Stimulated activated effector memory CD8-positive, alpha-beta T cell treated with anti-CD3 and anti-CD28 coated beads, Interleukin-12 subunit alpha, Interleukin-12 subunit beta, amount 100 ng/mL, for 72 hours (primary cell): ENCODE results near the gene UBAC2.

Experiments
- ATAC-seq: fragments of 150-1000 bp; cut with Tn5 transposase; 2 replicates; pipeline ENCODE4 v1.10.0; 2021
- DNase-seq, 2 donors: peaks; one replicate each; pipeline ENCODE4 v3.0.0; 2021 to 2022; ENCODE audit warnings: low spot score in 2 of 2
- H3K27ac Mint-ChIP-seq: one replicate; pipeline ENCODE4 v1.8.0; 2022; ENCODE audit warnings: mild to moderate bottlenecking, mixed read lengths
- H3K36me3 Mint-ChIP-seq: one replicate; pipeline ENCODE4 v1.8.0; 2022; ENCODE audit warnings: mild to moderate bottlenecking, mixed read lengths
- H3K4me1 Mint-ChIP-seq: one replicate; pipeline ENCODE4 v1.8.0; 2022; ENCODE audit warnings: mixed read lengths
- H3K4me3 Mint-ChIP-seq: one replicate; pipeline ENCODE4 v1.8.0; 2022; ENCODE audit warnings: mild to moderate bottlenecking, mixed read lengths
- H3K9me3 Mint-ChIP-seq: one replicate; pipeline ENCODE4 v1.8.0; 2022; ENCODE audit warnings: mixed read lengths

Gene UBAC2

DNA sequence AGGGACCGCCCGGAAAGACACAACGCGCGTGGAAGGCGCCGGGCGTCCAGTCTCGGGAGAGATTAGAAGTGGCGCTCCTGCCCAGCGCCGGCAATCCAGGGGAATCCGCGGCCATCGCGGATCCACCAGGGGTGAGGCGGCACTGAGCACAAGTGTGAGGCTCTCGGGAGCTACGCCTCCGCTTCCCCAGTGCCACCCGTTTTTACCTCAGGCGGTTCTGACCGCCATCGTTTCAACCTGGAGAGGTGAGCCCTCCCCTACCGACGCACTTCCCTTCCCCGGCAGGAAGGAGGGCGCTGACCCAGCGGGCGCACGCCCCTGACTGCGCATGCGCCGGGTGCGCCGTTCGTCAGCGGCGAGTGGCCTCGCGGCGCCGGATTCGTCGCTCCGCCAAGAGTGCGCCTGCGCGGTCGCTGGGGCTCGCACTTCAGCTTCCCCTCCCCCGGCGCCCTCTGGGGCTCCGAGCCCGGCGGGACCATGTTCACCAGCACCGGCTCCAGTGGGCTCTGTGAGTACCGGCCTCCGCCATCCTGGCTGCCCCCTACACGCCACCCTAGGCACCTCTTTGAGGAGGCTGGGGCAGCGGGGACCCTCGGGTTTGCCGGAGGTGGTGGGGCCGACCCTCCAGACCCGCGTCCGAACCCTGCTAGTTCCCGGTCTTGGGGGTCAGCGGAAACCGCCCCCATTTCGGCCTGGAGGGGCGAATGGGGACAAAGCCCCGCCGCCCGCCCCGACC, at the start of gene UBAC2:
Gene UBAC2 (plus strand): TSS at position 423 of the 736 bp plus-strand sequence. CDS start 55 bp downstream, at position 478.
- Mint-ChIP-seq H3K9me3 (no peaks in the 10 kb centered on the region), H3K27ac (peak within 1 kb of the TSS; percentile 90), H3K4me3 (peak within 1 kb of the TSS; percentile 88), H3K36me3 (peaks cover 52% of the 10 kb centered on the region), H3K4me1 (peaks cover 54% of the 10 kb centered on the region)
- DNase-seq (peak; percentile 96 to 98), ATAC-seq (peak; percentile 86)

DNA sequence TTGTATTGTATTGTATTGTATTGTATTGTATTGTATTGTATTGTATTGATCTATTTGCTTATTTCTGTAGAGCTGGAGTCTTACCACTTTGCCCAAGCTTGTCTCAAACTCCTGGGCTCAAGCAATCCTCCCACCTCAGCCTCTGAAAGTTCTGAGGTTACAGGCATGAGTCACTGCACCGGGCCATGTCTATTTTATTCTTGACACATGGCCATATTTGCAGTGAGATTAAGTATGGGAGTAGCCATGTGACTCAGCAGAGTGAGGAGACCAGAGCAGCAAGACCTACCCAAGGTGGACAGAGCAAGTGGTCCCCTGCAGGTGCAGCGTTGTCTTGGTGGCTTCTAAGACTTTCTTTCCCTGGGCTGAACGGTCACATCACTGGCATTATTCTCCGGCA, 49.1 kb upstream of the UBAC2 start:
- no peak overlapping the region for H3K4me3 Mint-ChIP-seq
- H3K9me3 Mint-ChIP-seq: no peaks in the 10 kb centered on the region
- H3K4me1 Mint-ChIP-seq: peaks cover 7% of the 10 kb centered on the region
- no peaks in the 10 kb centered on the region for H3K36me3 Mint-ChIP-seq
- peak; percentile 94 for ATAC-seq
- peak in 1 of 2 donors; percentile 54 for DNase-seq
- H3K27ac Mint-ChIP-seq: no peak overlapping the region

- H3K27ac Mint-ChIP-seq: no peak overlapping the region
- DNase-seq (no peak), ATAC-seq (no peak)
- no peaks in the 10 kb centered on the region for H3K36me3 Mint-ChIP-seq
- no peaks in the 10 kb centered on the region for H3K9me3 Mint-ChIP-seq
- H3K4me1 Mint-ChIP-seq: peaks cover 7% of the 10 kb centered on the region
- no peak overlapping the region for H3K4me3 Mint-ChIP-seq
These were observed 47.4 kb upstream of the UBAC2 start for GRCh38 chr13:99153219-99153618.

DNA sequence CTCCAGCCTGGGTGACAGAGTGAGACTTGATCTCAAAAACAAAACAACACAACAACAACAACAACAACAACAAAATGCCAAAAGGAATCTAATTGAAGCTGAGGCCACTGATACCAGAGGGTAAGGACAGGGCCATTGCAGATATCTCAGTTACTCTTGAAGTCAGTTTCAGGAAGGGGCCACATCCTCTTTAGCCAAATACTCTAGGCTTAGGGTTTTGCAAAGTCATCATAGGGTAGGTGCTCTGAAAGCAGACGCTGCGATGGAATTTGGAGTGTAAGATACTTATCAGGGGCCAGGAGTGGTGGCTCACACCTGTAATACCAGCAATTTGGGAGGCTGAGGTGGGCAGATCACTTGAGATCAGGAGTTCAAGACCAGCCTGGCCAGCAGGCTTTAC, 46.6 kb upstream of the UBAC2 start:
- H3K4me1 Mint-ChIP-seq: peaks cover 7% of the 10 kb centered on the region
- DNase-seq (no peak), ATAC-seq (no peak)
- no peaks in the 10 kb centered on the region for H3K9me3 Mint-ChIP-seq
- H3K27ac Mint-ChIP-seq: no peak overlapping the region
- H3K36me3 Mint-ChIP-seq: no peaks in the 10 kb centered on the region
- no peak overlapping the region for H3K4me3 Mint-ChIP-seq

- H3K36me3 Mint-ChIP-seq: no peaks in the 10 kb centered on the region
- H3K9me3 Mint-ChIP-seq: no peaks in the 10 kb centered on the region
- DNase-seq (no peak), ATAC-seq (peak; percentile 17)
- H3K4me3 Mint-ChIP-seq: no peak overlapping the region
- peaks cover 7% of the 10 kb centered on the region for H3K4me1 Mint-ChIP-seq
- no peak overlapping the region for H3K27ac Mint-ChIP-seq
These were observed 44.8 kb upstream of the UBAC2 start for GRCh38 chr13:99155821-99156220.

GRCh38 chr13:99157046-99157445, 43.6 kb upstream of the UBAC2 start:
- H3K4me3 Mint-ChIP-seq: no peak overlapping the region
- H3K27ac Mint-ChIP-seq: no peak overlapping the region
- no peak for ATAC-seq

GRCh38 chr13:99158846-99159245, 41.8 kb upstream of the UBAC2 start:
- DNase-seq (no peak), ATAC-seq (no peak)
- H3K4me1 Mint-ChIP-seq: no peaks in the 10 kb centered on the region
- H3K9me3 Mint-ChIP-seq: no peaks in the 10 kb centered on the region
- H3K4me3 Mint-ChIP-seq: no peak overlapping the region
- peaks cover 6% of the 10 kb centered on the region for H3K36me3 Mint-ChIP-seq
- no peak overlapping the region for H3K27ac Mint-ChIP-seq

More at GRCh38 chr13:99157046-99157445, 43.6 kb upstream of the UBAC2 start:
- Mint-ChIP-seq H3K9me3 (no peaks in the 10 kb centered on the region), H3K4me1 (no peaks in the 10 kb centered on the region), H3K36me3 (peaks cover under 1% of the 10 kb centered on the region)
- DNase-seq: no peak

DNA sequence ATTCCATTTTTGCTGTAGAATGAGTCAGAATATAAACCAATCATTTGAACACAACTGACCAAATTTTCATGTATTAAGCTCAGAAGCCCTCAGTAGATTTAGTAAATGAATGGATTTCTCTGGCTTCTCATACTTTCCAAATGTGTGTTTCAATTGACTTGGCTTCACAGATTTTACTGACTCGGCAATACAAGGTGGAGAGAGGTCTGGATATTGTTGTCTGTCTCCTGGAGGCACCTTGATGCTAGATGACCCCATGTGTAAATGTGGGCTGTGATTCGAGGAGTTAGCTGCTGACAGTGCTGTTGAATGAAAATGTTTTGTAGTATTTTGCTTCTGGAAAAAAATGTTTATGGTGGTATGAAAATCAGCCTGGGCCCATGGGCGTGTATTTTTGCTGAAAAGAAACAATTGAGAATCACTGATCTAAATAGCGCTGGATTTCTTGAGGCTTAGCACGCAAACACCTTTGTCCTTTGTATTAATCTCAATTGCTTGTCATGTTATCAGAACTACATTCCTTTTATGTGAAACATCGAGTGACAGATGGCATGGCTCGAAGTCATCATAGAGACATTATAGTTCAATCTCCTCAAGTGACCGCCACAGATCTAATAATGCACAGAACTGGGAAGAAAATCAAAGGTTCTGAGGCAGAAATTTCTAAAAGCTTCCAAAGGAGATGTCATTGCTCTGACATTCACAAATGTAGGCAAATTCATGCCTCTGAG, 41.2 kb upstream of the UBAC2 start:
- H3K27ac Mint-ChIP-seq: no peak overlapping the region
- H3K4me1 Mint-ChIP-seq: no peaks in the 10 kb centered on the region
- peaks cover 6% of the 10 kb centered on the region for H3K36me3 Mint-ChIP-seq
- ATAC-seq (no peak), DNase-seq (no peak)
- H3K4me3 Mint-ChIP-seq: no peak overlapping the region
- no peaks in the 10 kb centered on the region for H3K9me3 Mint-ChIP-seq

- no peak overlapping the region for H3K27ac Mint-ChIP-seq
- H3K4me3 Mint-ChIP-seq: no peak overlapping the region
- no peaks in the 10 kb centered on the region for H3K4me1 Mint-ChIP-seq
- ATAC-seq (no peak), DNase-seq (no peak)
- no peaks in the 10 kb centered on the region for H3K9me3 Mint-ChIP-seq
- H3K36me3 Mint-ChIP-seq: peaks cover 6% of the 10 kb centered on the region
These were observed 40.2 kb upstream of the UBAC2 start for GRCh38 chr13:99160415-99160814.

GRCh38 chr13:99161512-99161911, 39.1 kb upstream of the UBAC2 start:
- H3K27ac Mint-ChIP-seq: no peak overlapping the region
- H3K4me3 Mint-ChIP-seq: no peak overlapping the region
- H3K36me3 Mint-ChIP-seq: peaks cover 6% of the 10 kb centered on the region
- ATAC-seq (no peak), DNase-seq (no peak)
- no peaks in the 10 kb centered on the region for H3K4me1 Mint-ChIP-seq
- H3K9me3 Mint-ChIP-seq: no peaks in the 10 kb centered on the region

GRCh38 chr13:99162567-99163361, 37.9 kb upstream of the UBAC2 start:
- Mint-ChIP-seq H3K27ac (no peak overlapping the region), H3K4me1 (no peaks in the 10 kb centered on the region), H3K9me3 (no peaks in the 10 kb centered on the region), H3K4me3 (no peak overlapping the region), H3K36me3 (peaks cover 6% of the 10 kb centered on the region)
- no peak for DNase-seq
- ATAC-seq: no peak

GRCh38 chr13:99164226-99164625, 36.4 kb upstream of the UBAC2 start:
- Mint-ChIP-seq H3K4me3 (no peak overlapping the region), H3K27ac (no peak overlapping the region), H3K36me3 (peaks cover 6% of the 10 kb centered on the region), H3K4me1 (no peaks in the 10 kb centered on the region), H3K9me3 (no peaks in the 10 kb centered on the region)
- DNase-seq (no peak), ATAC-seq (no peak)

DNA sequence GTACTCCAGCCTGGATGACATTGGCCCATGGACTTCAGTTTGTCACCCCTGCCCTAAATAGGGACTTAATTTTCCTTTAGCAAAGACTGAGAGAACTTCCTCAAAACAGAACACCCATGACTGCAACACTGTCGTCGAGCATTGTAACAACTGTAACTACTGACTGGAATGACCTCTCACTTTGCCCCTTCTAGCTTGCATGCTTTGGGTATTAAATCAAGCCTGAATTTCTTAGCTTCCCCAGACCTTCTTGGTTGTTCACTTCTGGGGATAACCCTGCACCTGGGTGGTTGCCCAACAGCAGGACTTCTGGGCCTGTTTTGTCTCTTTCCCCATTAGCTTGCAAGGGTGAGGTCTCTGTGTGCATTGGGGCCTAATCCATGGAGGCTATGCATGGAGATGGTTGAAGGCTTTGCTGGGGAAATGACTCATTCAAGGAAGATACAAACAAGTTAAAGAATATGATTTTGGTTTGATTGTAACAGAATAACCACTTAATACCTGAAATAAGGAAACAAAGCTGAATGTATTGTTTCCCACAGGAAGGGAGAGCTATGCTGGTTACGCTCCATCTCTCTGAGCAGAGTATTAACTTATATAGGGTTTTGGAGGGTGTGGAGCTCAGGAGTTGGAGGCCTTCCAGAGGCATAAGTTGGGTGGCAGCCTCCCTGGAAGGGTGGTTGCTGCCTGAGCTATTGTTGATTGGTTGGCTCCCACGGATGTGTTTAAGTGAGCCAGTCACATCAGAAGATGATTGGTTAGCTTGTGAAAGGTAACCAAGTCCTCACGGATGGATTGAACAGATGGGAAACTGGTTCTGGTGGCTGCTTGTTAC, 34.7 kb upstream of the UBAC2 start:
- no peak for ATAC-seq
- H3K36me3 Mint-ChIP-seq: peaks cover 6% of the 10 kb centered on the region

GRCh38 chr13:99172951-99173350, 27.7 kb upstream of the UBAC2 start:
- Mint-ChIP-seq H3K4me1 (peaks cover 24% of the 10 kb centered on the region), H3K4me3 (no peak overlapping the region), H3K9me3 (no peaks in the 10 kb centered on the region), H3K27ac (no peak overlapping the region), H3K36me3 (peaks cover 7% of the 10 kb centered on the region)
- DNase-seq (no peak), ATAC-seq (no peak)

More for the DNA sequence above, 34.7 kb upstream of the UBAC2 start:
- H3K4me1 Mint-ChIP-seq: no peaks in the 10 kb centered on the region
- H3K27ac Mint-ChIP-seq: no peak overlapping the region
- no peaks in the 10 kb centered on the region for H3K9me3 Mint-ChIP-seq
- H3K4me3 Mint-ChIP-seq: no peak overlapping the region
- DNase-seq: no peak

GRCh38 chr13:99173606-99174005, 27.0 kb upstream of the UBAC2 start:
- DNase-seq (no peak), ATAC-seq (no peak)
- H3K4me3 Mint-ChIP-seq: no peak overlapping the region
- peaks cover 8% of the 10 kb centered on the region for H3K36me3 Mint-ChIP-seq
- H3K27ac Mint-ChIP-seq: no peak overlapping the region
- no peaks in the 10 kb centered on the region for H3K9me3 Mint-ChIP-seq
- peaks cover 31% of the 10 kb centered on the region for H3K4me1 Mint-ChIP-seq
